ENCODE results near the gene DBR1. TPM values are rescaled to one million over a fixed set of nuclear protein-coding genes. Genes with fewer than 3 reads are reported as not detected.

DBR1 gene
- total and polyA plus RNA-seq, 4 donors = 6.2 to 20.8 (median 12.3) TPM

DNA sequence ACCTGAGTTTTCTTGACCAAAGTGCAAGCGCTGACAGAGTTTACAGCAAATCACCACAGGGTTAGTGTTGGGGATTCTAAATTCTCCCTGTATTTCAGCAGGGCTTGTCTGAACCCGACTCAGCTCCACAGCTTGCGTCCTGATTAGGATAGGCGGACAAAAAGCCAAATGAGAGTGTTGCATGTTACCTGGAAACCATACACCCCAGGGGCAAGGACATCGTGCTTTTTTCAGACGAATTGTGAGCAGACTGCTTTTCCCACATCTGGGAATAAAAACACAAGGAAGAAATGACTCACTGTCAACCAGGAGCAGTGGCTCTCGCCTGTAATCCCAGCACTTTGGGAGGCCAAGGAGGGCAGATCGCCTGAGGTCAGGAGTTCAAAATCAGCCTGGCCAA, 62.4 kb downstream of the DBR1 start:
- peaks cover 0 to 14% (median 7%) of the 10 kb centered on the region in 5 donors for H3K4me1 ChIP-seq (ENCODE audit: control insufficient read depth in 5 of 5, insufficient read depth in 5 of 5, low read length in 5 of 5)
- no peak overlapping the region for H3K4me3 ChIP-seq
- no peaks in the 10 kb centered on the region for H3K27me3 ChIP-seq (ENCODE audit: control insufficient read depth in 3 of 3, insufficient read depth in 3 of 3, low read length in 2 of 3)
- peaks cover 0 to 5% (median 1%) of the 10 kb centered on the region in 4 donors for H3K36me3 ChIP-seq (ENCODE audit: control insufficient read depth in 4 of 4, insufficient read depth in 4 of 4, low read length in 4 of 4)
- H3K27ac ChIP-seq (ENCODE audit: low read depth in 1 of 2, low read length in 1 of 2) = no peak overlapping the region
- DNase-seq = no peak
- H3K9ac ChIP-seq (ENCODE audit: insufficient read depth in 1 of 2, low read length in 2 of 2) = no peak overlapping the region
- no peak for ATAC-seq (ENCODE audit: insufficient read depth, low FRiP score)
- H3K9me3 ChIP-seq (ENCODE audit: control insufficient read depth in 4 of 4, insufficient read depth in 3 of 4, low read length in 3 of 4) = no peaks in the 10 kb centered on the region
- TF ChIP-seq, protein P1, sequence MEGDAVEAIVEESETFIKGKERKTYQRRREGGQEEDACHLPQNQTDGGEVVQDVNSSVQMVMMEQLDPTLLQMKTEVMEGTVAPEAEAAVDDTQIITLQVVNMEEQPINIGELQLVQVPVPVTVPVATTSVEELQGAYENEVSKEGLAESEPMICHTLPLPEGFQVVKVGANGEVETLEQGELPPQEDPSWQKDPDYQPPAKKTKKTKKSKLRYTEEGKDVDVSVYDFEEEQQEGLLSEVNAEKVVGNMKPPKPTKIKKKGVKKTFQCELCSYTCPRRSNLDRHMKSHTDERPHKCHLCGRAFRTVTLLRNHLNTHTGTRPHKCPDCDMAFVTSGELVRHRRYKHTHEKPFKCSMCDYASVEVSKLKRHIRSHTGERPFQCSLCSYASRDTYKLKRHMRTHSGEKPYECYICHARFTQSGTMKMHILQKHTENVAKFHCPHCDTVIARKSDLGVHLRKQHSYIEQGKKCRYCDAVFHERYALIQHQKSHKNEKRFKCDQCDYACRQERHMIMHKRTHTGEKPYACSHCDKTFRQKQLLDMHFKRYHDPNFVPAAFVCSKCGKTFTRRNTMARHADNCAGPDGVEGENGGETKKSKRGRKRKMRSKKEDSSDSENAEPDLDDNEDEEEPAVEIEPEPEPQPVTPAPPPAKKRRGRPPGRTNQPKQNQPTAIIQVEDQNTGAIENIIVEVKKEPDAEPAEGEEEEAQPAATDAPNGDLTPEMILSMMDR (IDR thresholded peaks at IDR 0.05; ENCODE audit: control extremely low read depth, extremely low read depth) = no peak
- 93 to 94% methylated on average over 8 of the region's 8 CpGs for WGBS, 2 donors

Other genes starting within 250 kb of the DBR1 start
- gene CLDN18, start 164.8 kb downstream of the DBR1 start, total RNA-seq = 100 to 1,000 TPM; 114 to 316 TPM
- 100 to 1,000 TPM in 1 of 2 donors, 10 to 100 TPM in 1; 31.4 to 118 TPM for gene CLDN18, start 164.8 kb downstream of the DBR1 start, polyA plus RNA-seq
- 10 to 100 TPM; 27.6 to 40.0 TPM for gene DZIP1L, start 59.3 kb downstream of the DBR1 start, total RNA-seq
- gene DZIP1L, start 59.3 kb downstream of the DBR1 start, polyA plus RNA-seq = 1 to 10 TPM; 4.1 to 6.7 TPM
- under 1 TPM in 1 of 2 donors, not detected in 1; 0.25 TPM for gene A4GNT, start 42.5 kb downstream of the DBR1 start, total RNA-seq
- under 1 TPM in 1 of 2 donors, not detected in 1; 0.06 TPM for gene A4GNT, start 42.5 kb downstream of the DBR1 start, polyA plus RNA-seq
- gene ARMC8, start 12.4 kb upstream of the DBR1 start, total RNA-seq = 10 to 100 TPM; 52.3 to 68.8 TPM
- 10 to 100 TPM; 14.2 to 23.5 TPM for gene ARMC8, start 12.4 kb upstream of the DBR1 start, polyA plus RNA-seq
- 10 to 100 TPM in 1 of 2 donors, 1 to 10 TPM in 1; 9.8 to 11.4 TPM for gene NME9, start 154.9 kb upstream of the DBR1 start, total RNA-seq
- 1 to 10 TPM; 2.8 to 5.0 TPM for gene NME9, start 154.9 kb upstream of the DBR1 start, polyA plus RNA-seq
- 10 to 100 TPM; 22.5 to 28.7 TPM for gene MRAS, start 173.7 kb upstream of the DBR1 start, total RNA-seq
- 10 to 100 TPM; 12.6 to 22.2 TPM for gene MRAS, start 173.7 kb upstream of the DBR1 start, polyA plus RNA-seq

Data from lung (tissue), 12 donors.